ENCODE data around the gene SORCS2.
A peak's percentile ranks its signal among the peaks of the same experiment; 100 is the strongest.

- TF ChIP-seq REST (IDR thresholded peaks at IDR 0.05; ENCODE audit: insufficient read depth in 1 of 2, low read depth in 2 of 2, low read length in 1 of 2), result peak; percentile 89 to 94
- no peak for TF ChIP-seq CTCF (IDR thresholded peaks at IDR 0.05)
- no peak for TF ChIP-seq SIN3A (IDR thresholded peaks at IDR 0.05; ENCODE audit: borderline replicate concordance, insufficient read depth, low read depth, low read length)
- no peak for TF ChIP-seq POLR2AphosphoS5 (IDR thresholded peaks at IDR 0.05; ENCODE audit: low read depth, low read length)
- TF ChIP-seq TCF7L2 (IDR thresholded peaks at IDR 0.05; ENCODE audit: low read depth, low read length), result no peak
Measured at GRCh38 chr4:7581477-7581876, 389.1 kb downstream of the SORCS2 start.

Measured in Panc1 (cell line).